Upper lobe of left lung (tissue), 6 donors: ENCODE results near the gene PIP4K2C. TPM values are rescaled to one million over a fixed set of nuclear protein-coding genes. Genes with fewer than 3 reads are reported as not detected.

ENCODE experiments used
- ATAC-seq, 2 donors: fragments of 200-7000 bp; cut with Tn5 transposase; one replicate each; pipeline ENCODE4 v1.9.1; 2022; ENCODE audit warnings: mild to moderate bottlenecking in 2 of 2, moderate library complexity in 2 of 2; ENCODE audit not compliant: low FRiP score in 2 of 2
- DNase-seq, 2 donors: peaks; one replicate each; pipeline ENCODE4 v3.0.0-alpha.2; 2019 to 2020
- H3K27ac ChIP-seq, 4 donors: fragments of 200-600 bp; sonication (generic); one replicate each; pipeline ENCODE4 v1.5.1; 2016 to 2019
- H3K27me3 ChIP-seq, 4 donors: fragments of 200-600 bp; sonication (generic); one replicate each; pipeline ENCODE4 v1.5.1; 2017 to 2019
- H3K36me3 ChIP-seq, 4 donors: fragments of 200-600 bp; sonication (generic); one replicate each; pipeline ENCODE4 v1.5.1; 2016 to 2019
- H3K4me1 ChIP-seq, 4 donors: fragments of 200-600 bp; sonication (generic); one replicate each; pipeline ENCODE4 v1.5.1; 2018 to 2019
- H3K4me3 ChIP-seq, 4 donors: fragments of 200-600 bp; sonication (generic); one replicate each; pipeline ENCODE4 v1.5.1; 2017 to 2019; ENCODE audit warnings: mild to moderate bottlenecking in 2 of 4, moderate library complexity in 1 of 4
- H3K9me3 ChIP-seq, 4 donors: fragments of 200-600 bp; sonication (generic); one replicate each; pipeline ENCODE4 v1.5.1; 2018 to 2019
- EP300 ChIP-seq, 4 donors: sonication (generic); formaldehyde crosslinking; IDR thresholded peaks; one replicate each; pipeline ENCODE4 v1.5.1; 2017; ENCODE audit warnings: antibody characterized with exemption in 4 of 4, control low read depth in 2 of 4
- POLR2A ChIP-seq, 4 donors: fragments of 450-650 bp; IDR thresholded peaks; one replicate each; pipeline ENCODE4 v1.5.1; 2016 to 2017; ENCODE audit warnings: antibody characterized with exemption in 4 of 4, mild to moderate bottlenecking in 2 of 4
- POLR2AphosphoS5 ChIP-seq, 2 donors: sonication (generic); formaldehyde crosslinking; IDR thresholded peaks; one replicate each; pipeline ENCODE4 v1.5.1; 2017; ENCODE audit warnings: antibody characterized with exemption in 2 of 2
- WGBS, 2 donors: methylation state at CpG; one replicate each; pipeline ENCODE4 v1.1.5; 2017 to 2018; 5-methylcytosine and 5-hydroxymethylcytosine counted together
- total RNA-seq, 6 donors: library from RNA; depleted of rRNA in 4 of 6; stranded (reverse); fragments of >200 nt in 4 of 6; gene quantifications; one replicate each; pipeline versions ENCODE4 v1.1.0 to v1.2.1, GENCODE V29; 2016 to 2021
- TF ChIP-seq, protein P1 (sequence below), 6 experiments: fragments of 450-650 bp in 4 of 6; fragments of 200-600 bp in 2 of 6; sonication (generic) in 2 of 6; IDR thresholded peaks; one replicate each; pipeline ENCODE4 v1.5.1; 2016 to 2019; ENCODE audit warnings: antibody characterized with exemption in 6 of 6
- donor health status: DM: no; HTN: no; CAD: no; lungs with moderate emphysema.
- donor health status: DM: no; HTN: yes; CAD: no; lungs with severe emphysema.

PIP4K2C gene
- total RNA-seq, 6 donors from 2014 or later: 13.4 to 56.7 (median 30.7) TPM

DNA sequence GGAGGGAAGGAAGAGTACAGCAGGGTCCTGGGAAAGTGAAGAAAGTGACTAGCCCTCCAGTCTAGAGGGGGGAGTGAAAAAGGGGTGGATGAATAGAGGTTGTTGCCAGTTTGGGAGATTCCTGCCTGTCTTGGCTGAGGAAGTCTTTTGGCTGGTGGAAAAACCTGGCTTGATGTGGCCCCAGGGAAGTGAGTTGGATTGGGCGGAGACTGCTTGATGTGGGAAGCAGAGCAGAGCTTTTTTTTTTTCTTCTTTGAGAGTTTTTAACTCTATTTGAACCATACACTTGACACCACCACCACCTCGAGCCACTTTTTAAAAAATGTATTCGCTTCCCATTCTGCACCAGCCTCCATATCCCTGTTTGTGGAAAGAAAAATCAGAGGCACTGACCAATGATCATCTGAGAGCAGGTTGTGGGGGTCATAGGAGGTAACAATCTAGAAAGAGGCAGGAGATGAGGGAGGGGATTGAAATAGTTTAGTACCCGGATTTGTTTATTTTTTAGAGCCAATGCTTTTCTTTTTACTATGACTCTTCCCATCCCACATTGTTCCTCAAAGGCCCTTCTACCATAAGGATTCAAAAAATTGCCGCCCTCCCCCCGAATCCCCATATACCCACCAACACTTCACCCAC lies 12.9 kb downstream of the PIP4K2C start:
- H3K27me3 ChIP-seq: peaks cover 0 to 6% (median 3%) of the 10 kb centered on the region in 4 donors
- H3K4me3 ChIP-seq: peak overlapping the region; percentile 57 to 80 (median 68)
- H3K9me3 ChIP-seq: no peaks in the 10 kb centered on the region
- TF ChIP-seq POLR2AphosphoS5 (IDR thresholded peaks at IDR 0.05) (no peak), POLR2A (IDR thresholded peaks at IDR 0.05) (peak in 1 of 4 donors; percentile 5)
- peak in 1 of 2 donors; percentile 43 for DNase-seq
- WGBS, 2 donors: 43 to 44% methylated on average over 6 of the region's 6 CpGs
- H3K27ac ChIP-seq: peak overlapping the region; percentile 85 to 93 (median 92)
- H3K36me3 ChIP-seq: peaks cover 0 to 36% (median 22%) of the 10 kb centered on the region in 4 donors
- peaks cover 11 to 29% (median 14%) of the 10 kb centered on the region in 4 donors for H3K4me1 ChIP-seq
- peak in 1 of 2 donors; percentile 49 for ATAC-seq

DNA sequence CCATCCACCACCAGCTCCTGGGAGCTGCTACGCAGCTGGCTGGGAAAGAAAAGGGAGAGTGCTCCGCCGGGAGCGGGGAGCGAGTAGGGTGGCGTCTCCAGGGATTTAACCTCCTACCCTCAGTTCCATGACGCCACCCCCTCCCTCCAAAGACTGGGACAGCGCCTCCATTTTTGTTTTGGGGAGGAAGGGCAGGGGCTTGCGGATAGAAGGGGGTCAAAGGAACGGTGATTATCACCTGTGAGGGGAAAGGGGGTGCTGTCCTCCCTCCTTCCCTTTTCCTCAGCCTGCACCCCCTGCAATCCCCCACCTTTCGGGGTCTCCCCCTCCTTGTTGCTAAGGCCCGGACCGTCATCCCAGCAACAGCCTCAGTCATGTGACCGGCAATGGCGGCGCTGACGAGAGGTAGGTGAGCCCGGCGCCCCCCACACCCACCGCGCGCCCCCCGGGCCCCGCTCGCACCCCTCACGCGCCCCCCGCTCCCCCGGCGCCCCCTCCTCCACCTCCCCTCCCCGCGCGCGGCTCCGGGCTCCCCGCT lies 13.5 kb downstream of the PIP4K2C start, which contains the start of gene DTX3:
TSS of gene DTX3 (plus strand) at position 371 of the 538 bp plus-strand sequence. CDS start 1,694 bp downstream, outside the sequence.
- WGBS, 2 donors: 13 to 14% methylated on average over 12 to 16 of the region's 36 CpGs
- no peak for TF ChIP-seq POLR2A (IDR thresholded peaks at IDR 0.05)
- TF ChIP-seq, protein P1, sequence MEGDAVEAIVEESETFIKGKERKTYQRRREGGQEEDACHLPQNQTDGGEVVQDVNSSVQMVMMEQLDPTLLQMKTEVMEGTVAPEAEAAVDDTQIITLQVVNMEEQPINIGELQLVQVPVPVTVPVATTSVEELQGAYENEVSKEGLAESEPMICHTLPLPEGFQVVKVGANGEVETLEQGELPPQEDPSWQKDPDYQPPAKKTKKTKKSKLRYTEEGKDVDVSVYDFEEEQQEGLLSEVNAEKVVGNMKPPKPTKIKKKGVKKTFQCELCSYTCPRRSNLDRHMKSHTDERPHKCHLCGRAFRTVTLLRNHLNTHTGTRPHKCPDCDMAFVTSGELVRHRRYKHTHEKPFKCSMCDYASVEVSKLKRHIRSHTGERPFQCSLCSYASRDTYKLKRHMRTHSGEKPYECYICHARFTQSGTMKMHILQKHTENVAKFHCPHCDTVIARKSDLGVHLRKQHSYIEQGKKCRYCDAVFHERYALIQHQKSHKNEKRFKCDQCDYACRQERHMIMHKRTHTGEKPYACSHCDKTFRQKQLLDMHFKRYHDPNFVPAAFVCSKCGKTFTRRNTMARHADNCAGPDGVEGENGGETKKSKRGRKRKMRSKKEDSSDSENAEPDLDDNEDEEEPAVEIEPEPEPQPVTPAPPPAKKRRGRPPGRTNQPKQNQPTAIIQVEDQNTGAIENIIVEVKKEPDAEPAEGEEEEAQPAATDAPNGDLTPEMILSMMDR (IDR thresholded peaks at IDR 0.05): no peak
- no peak for TF ChIP-seq EP300 (IDR thresholded peaks at IDR 0.05)
- TF ChIP-seq POLR2AphosphoS5 (IDR thresholded peaks at IDR 0.05): no peak
- peaks cover 0 to 30% (median 17%) of the 10 kb centered on the region in 4 donors for H3K36me3 ChIP-seq
- peaks cover 13 to 29% (median 15%) of the 10 kb centered on the region in 4 donors for H3K4me1 ChIP-seq
- peak in 1 of 2 donors; percentile 40 for DNase-seq
- H3K9me3 ChIP-seq: no peaks in the 10 kb centered on the region
- peak in 1 of 2 donors; percentile 58 for ATAC-seq
- H3K4me3 ChIP-seq: peak within 1 kb of the TSS; percentile 57 to 80 (median 68)
- H3K27ac ChIP-seq: peak within 1 kb of the TSS; percentile 85 to 93 (median 92)
- H3K27me3 ChIP-seq: peaks cover 0 to 6% (median 3%) of the 10 kb centered on the region in 4 donors

DNA sequence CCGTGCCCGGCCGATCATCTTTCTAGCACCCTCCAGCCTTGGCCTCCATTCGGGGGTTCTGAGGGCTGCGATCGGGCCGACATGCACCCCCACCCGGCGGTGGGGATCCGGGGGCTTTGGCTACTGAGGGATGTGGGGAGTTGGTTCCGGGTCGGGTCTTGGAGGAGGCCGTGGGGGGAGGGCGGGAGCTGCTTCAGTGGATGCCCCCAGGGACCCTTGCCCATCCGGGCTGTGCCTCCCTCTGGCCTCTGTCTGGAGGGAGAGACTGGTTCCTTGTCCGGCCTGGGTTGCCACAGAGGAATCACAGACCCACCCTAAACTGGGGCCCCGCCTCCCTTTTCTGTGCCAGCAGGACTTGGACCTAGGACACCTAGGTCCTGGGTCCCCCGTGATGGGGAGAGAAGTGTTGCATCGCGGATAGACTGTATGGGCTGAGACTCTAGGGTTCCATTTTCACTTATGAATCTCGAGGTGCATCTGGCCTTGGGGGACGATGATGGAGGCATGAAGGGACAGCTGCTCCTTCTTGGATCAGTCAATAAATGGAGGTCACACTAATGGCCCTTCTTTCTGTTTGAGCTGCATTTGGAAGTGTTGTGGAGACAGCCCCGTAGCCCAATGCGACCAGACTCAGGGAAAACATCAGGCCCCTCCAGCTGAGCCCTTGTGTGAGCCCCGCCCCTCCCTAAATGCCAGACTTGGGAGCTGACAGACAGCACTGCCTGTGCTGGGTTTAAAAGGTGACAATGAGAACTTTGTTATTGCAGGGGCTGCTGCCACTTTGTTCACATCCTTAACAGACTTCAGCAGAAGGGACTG lies 14.2 kb downstream of the PIP4K2C start:
- 23 to 30% methylated on average over 2 to 15 of the region's 25 CpGs for WGBS, 2 donors
- ATAC-seq: peak in 1 of 2 donors; percentile 33

DNA sequence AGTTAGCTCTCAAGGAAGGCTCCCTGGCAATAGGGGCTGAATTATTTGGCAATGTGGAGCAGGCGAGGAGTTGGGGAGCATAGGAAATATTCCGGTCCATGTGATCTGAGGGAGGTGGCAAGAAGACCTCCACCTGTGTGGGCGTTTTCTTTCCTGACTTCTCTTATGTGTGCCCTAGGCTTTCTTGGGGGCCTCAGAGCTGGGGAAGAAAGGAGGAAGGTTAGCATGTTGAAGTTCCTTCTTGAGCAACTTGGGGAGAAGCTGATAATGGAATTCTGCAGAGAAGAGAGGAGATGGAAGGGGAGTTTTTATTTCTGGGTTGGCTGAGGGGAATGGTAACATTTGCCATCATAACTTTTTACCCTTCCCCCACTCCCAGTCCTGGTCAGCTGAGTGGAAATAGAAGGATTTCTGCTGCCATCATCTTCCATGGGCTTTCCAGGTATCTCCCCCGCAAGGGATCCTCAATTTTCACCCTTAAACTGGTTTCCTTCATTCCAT lies 14.9 kb downstream of the PIP4K2C start:
- no peaks in the 10 kb centered on the region for H3K9me3 ChIP-seq
- TF ChIP-seq POLR2AphosphoS5 (IDR thresholded peaks at IDR 0.05): no peak
- TF ChIP-seq POLR2A (IDR thresholded peaks at IDR 0.05): no peak
- TF ChIP-seq EP300 (IDR thresholded peaks at IDR 0.05): no peak
- TF ChIP-seq, protein P1 (IDR thresholded peaks at IDR 0.05): no peak
- no peak overlapping the region for H3K27ac ChIP-seq
- peaks cover 0 to 10% (median 3%) of the 10 kb centered on the region in 4 donors for H3K27me3 ChIP-seq
- H3K4me3 ChIP-seq: peak overlapping the region in 1 of 4 donors; percentile 80
- no peak for DNase-seq
- ATAC-seq: no peak
- WGBS, 2 donors: 78 to 85% methylated on average over 4 of the region's 4 CpGs
- H3K36me3 ChIP-seq: peaks cover 0 to 17% (median 9%) of the 10 kb centered on the region in 4 donors
- peaks cover 19 to 39% (median 24%) of the 10 kb centered on the region in 4 donors for H3K4me1 ChIP-seq

More for the DNA sequence above, 14.2 kb downstream of the PIP4K2C start:
- Histone ChIP-seq H3K9me3 (no peaks in the 10 kb centered on the region), H3K36me3 (peaks cover 0 to 24% (median 14%) of the 10 kb centered on the region in 4 donors), H3K27ac (peak overlapping the region; percentile 85 to 93 (median 92)), H3K4me3 (peak overlapping the region; percentile 57 to 80 (median 68)), H3K27me3 (peaks cover 0 to 10% (median 3%) of the 10 kb centered on the region in 4 donors), H3K4me1 (peaks cover 14 to 33% (median 17%) of the 10 kb centered on the region in 4 donors)
- no peak for TF ChIP-seq POLR2AphosphoS5 (IDR thresholded peaks at IDR 0.05)
- TF ChIP-seq, protein P1 (IDR thresholded peaks at IDR 0.05): no peak
- peak in 1 of 4 donors; percentile 36 for TF ChIP-seq POLR2A (IDR thresholded peaks at IDR 0.05)
- TF ChIP-seq EP300 (IDR thresholded peaks at IDR 0.05): no peak
- DNase-seq: peak; percentile 40 to 82
